Measurements from ENCODE around the gene ELF1. TPM values are rescaled to one million over a fixed set of nuclear protein-coding genes. Genes with fewer than 3 reads are reported as not detected.

The ELF1 gene
- total and polyA plus RNA-seq, 2 experiments from 2014 or later, result 7.0 to 12.7 TPM

DNA sequence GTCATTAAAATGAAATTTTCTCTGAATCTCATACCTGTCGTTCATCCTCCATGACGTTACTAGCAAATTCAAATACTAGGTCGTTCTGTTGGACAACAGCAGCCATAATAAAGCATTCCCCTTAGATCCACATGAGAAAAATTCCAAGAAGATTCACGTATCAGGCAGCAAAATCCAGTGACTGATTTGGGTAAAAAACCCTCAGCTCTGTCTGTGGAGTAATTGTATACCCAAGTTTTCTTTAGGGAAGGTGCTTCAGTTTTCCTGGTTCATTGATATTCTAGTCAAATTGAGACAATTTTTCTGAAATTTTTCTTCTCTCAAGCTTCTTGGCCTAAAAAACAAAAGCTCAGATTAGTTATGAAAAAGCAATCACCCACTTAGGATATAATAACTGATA, 37.2 kb downstream of the ELF1 start:
- no peaks in the 10 kb centered on the region for H3K79me2 ChIP-seq (replicated peaks; ENCODE audit: insufficient read depth)
- Mint-ChIP-seq H3K4me3 (no peak overlapping the region), H3K4me1 (peaks cover 13% of the 10 kb centered on the region; the same call in 2 of the 3 replicates), H3K27me3 (ENCODE audit: insufficient read depth, low read depth, poor library complexity) (peaks cover 1% of the 10 kb centered on the region), H3K9me3 (no peaks in the 10 kb centered on the region), H3K36me3 (ENCODE audit: low read depth) (no peaks in the 10 kb centered on the region), H3K27ac (peak overlapping the region; percentile 3)
- H3K27me3 ChIP-seq (ENCODE audit: insufficient read depth), result no peaks in the 10 kb centered on the region
- TF ChIP-seq JUNB (IDR thresholded peaks at IDR 0.05; ENCODE audit: unreplicated experiment) (no peak), NANOG (IDR thresholded peaks at IDR 0.05; ENCODE audit: borderline replicate concordance) (no peak), STAT1 (IDR thresholded peaks at IDR 0.05; ENCODE audit: unreplicated experiment) (no peak), CREB1 (CRISPR knock-in tag; IDR thresholded peaks at IDR 0.05; ENCODE audit: low read depth) (no peak), ZNF114 (CRISPR knock-in tag; IDR thresholded peaks at IDR 0.05) (no peak)
- H3K36me3 ChIP-seq (ENCODE audit: insufficient read depth), result no peaks in the 10 kb centered on the region
- no peaks in the 10 kb centered on the region for H4K20me1 ChIP-seq (replicated peaks; ENCODE audit: insufficient read depth)
- ATAC-seq, result no peak
- no peak for DNase-seq (ENCODE audit: low spot score)
- H2AFZ ChIP-seq, result no peak overlapping the region
- no peak overlapping the region for H3K4me3 ChIP-seq
- no peak overlapping the region for H3K4me2 ChIP-seq
- H3F3A ChIP-seq (replicated peaks; ENCODE audit: low read depth), result no peaks in the 10 kb centered on the region
- peaks cover 10% of the 10 kb centered on the region; the same call in 1 of the 2 replicates for H3K4me1 ChIP-seq (ENCODE audit: insufficient read depth)
- no peak overlapping the region for H3K27ac ChIP-seq (ENCODE audit: low read depth)
- H3K9me2 ChIP-seq (ENCODE audit: insufficient read depth), result no peaks in the 10 kb centered on the region

- Histone ChIP-seq H3K4me2 (no peak overlapping the region), H2AFZ (no peak overlapping the region), H3K4me1 (ENCODE audit: insufficient read depth) (peaks cover 10% of the 10 kb centered on the region; the same call in 1 of the 2 replicates), H3K27me3 (ENCODE audit: insufficient read depth) (no peaks in the 10 kb centered on the region), H3K36me3 (ENCODE audit: insufficient read depth) (no peaks in the 10 kb centered on the region), H3F3A (replicated peaks; ENCODE audit: low read depth) (no peaks in the 10 kb centered on the region), H3K9me2 (ENCODE audit: insufficient read depth) (no peaks in the 10 kb centered on the region), H3K27ac (ENCODE audit: low read depth) (no peak overlapping the region), H3K4me3 (no peak overlapping the region), H4K20me1 (replicated peaks; ENCODE audit: insufficient read depth) (no peaks in the 10 kb centered on the region), H3K79me2 (replicated peaks; ENCODE audit: insufficient read depth) (no peaks in the 10 kb centered on the region)
- Mint-ChIP-seq H3K27me3 (ENCODE audit: insufficient read depth, low read depth, poor library complexity) (peaks cover 1% of the 10 kb centered on the region), H3K4me1 (peaks cover 13% of the 10 kb centered on the region; the same call in 2 of the 3 replicates), H3K36me3 (ENCODE audit: low read depth) (no peaks in the 10 kb centered on the region), H3K27ac (no peak overlapping the region), H3K9me3 (no peaks in the 10 kb centered on the region), H3K4me3 (no peak overlapping the region)
- DNase-seq (ENCODE audit: low spot score) (no peak), ATAC-seq (no peak)
- no peak for TF ChIP-seq ETS1 (IDR thresholded peaks at IDR 0.05)
- TF ChIP-seq ZNF114 (CRISPR knock-in tag; IDR thresholded peaks at IDR 0.05), result no peak
- no peak for TF ChIP-seq EZH2phosphoT487 (IDR thresholded peaks at IDR 0.05; ENCODE audit: unreplicated experiment)
- TF ChIP-seq, protein P1, sequence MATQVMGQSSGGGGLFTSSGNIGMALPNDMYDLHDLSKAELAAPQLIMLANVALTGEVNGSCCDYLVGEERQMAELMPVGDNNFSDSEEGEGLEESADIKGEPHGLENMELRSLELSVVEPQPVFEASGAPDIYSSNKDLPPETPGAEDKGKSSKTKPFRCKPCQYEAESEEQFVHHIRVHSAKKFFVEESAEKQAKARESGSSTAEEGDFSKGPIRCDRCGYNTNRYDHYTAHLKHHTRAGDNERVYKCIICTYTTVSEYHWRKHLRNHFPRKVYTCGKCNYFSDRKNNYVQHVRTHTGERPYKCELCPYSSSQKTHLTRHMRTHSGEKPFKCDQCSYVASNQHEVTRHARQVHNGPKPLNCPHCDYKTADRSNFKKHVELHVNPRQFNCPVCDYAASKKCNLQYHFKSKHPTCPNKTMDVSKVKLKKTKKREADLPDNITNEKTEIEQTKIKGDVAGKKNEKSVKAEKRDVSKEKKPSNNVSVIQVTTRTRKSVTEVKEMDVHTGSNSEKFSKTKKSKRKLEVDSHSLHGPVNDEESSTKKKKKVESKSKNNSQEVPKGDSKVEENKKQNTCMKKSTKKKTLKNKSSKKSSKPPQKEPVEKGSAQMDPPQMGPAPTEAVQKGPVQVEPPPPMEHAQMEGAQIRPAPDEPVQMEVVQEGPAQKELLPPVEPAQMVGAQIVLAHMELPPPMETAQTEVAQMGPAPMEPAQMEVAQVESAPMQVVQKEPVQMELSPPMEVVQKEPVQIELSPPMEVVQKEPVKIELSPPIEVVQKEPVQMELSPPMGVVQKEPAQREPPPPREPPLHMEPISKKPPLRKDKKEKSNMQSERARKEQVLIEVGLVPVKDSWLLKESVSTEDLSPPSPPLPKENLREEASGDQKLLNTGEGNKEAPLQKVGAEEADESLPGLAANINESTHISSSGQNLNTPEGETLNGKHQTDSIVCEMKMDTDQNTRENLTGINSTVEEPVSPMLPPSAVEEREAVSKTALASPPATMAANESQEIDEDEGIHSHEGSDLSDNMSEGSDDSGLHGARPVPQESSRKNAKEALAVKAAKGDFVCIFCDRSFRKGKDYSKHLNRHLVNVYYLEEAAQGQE (IDR thresholded peaks at IDR 0.05; ENCODE audit: unreplicated experiment), result no peak
- no peak for TF ChIP-seq POLR2AphosphoS5 (IDR thresholded peaks at IDR 0.05; ENCODE audit: low read depth)
- no peak for TF ChIP-seq CREB1 (CRISPR knock-in tag; IDR thresholded peaks at IDR 0.05; ENCODE audit: low read depth)
- TF ChIP-seq STAT1 (IDR thresholded peaks at IDR 0.05; ENCODE audit: unreplicated experiment), result no peak
- no peak for TF ChIP-seq JUNB (IDR thresholded peaks at IDR 0.05; ENCODE audit: unreplicated experiment)
- TF ChIP-seq CTCF (conservative IDR thresholded peaks at IDR 0.05; ENCODE audit: low read depth in 2 of 2), result no peak
- no peak for TF ChIP-seq NANOG (IDR thresholded peaks at IDR 0.05; ENCODE audit: borderline replicate concordance)
- no peak for TF ChIP-seq EZH2 (IDR thresholded peaks at IDR 0.05; ENCODE audit: low read depth, unreplicated experiment)
- no peak for TF ChIP-seq ZNF331 (CRISPR knock-in tag; IDR thresholded peaks at IDR 0.05; ENCODE audit: low read depth)
Measured at GRCh38 chr13:40981361-40981760, 37.8 kb downstream of the ELF1 start.
